Body of pancreas (tissue), 4 donors: ENCODE measurements around the gene FGA.

ENCODE experiments used
- CTCF ChIP-seq, 7 experiments: fragments of 450-650 bp in 4 of 7; fragments of 200-600 bp in 3 of 7; sonication (generic) in 3 of 7; IDR thresholded peaks; one replicate each; pipeline ENCODE4 v1.5.1; 2016 to 2019; ENCODE audit warnings: antibody characterized with exemption in 7 of 7
- POLR2A ChIP-seq, 3 donors: fragments of 450-650 bp; IDR thresholded peaks; one replicate each; pipeline ENCODE4 v1.6.1; 2016; ENCODE audit warnings: antibody characterized with exemption in 3 of 3, mild to moderate bottlenecking in 2 of 3

- TF ChIP-seq CTCF (IDR thresholded peaks at IDR 0.05): peak; percentile 64 to 89 (median 84)
- no peak for TF ChIP-seq POLR2A (IDR thresholded peaks at IDR 0.05)
Observed at GRCh38 chr4:154551872-154552686, 38.5 kb downstream of the FGA start.
